ENCODE results near the gene HNRNPA3.
"Not testable (repeated sequence)": the region's sequence is repeated elsewhere in the genome, so short reads cannot be mapped to it uniquely, and the experiment has no call there.

The HNRNPA3 gene

GRCh38 chr2:177179227-177179626, 33.4 kb upstream of the HNRNPA3 start:
- Histone ChIP-seq H3K4me3 (ENCODE audit: control insufficient read depth in 1 of 7, extremely low read depth in 1 of 7, insufficient read depth in 4 of 7, low read depth in 2 of 7, low read length in 6 of 7) (no peak overlapping the region), H3K27me3 (replicated peaks in 2 of 5; ENCODE audit: control insufficient read depth in 4 of 5, insufficient read depth in 5 of 5, low read length in 4 of 5) (no peaks in the 10 kb centered on the region), H3K36me3 (ENCODE audit: control insufficient read depth in 4 of 4, insufficient read depth in 4 of 4, low read length in 3 of 4) (no peaks in the 10 kb centered on the region), H3K9me3 (ENCODE audit: control extremely low read depth in 1 of 5, control insufficient read depth in 4 of 5, insufficient read depth in 2 of 5, low read depth in 1 of 5, low read length in 4 of 5) (no peaks in the 10 kb centered on the region), H3K27ac (ENCODE audit: insufficient read depth in 1 of 2, low read depth in 1 of 2, low read length in 2 of 2, poor library complexity in 1 of 2, severe bottlenecking in 2 of 2) (no peak overlapping the region), H3K4me1 (ENCODE audit: control extremely low read depth in 1 of 4, control insufficient read depth in 4 of 4, insufficient read depth in 4 of 4, low read length in 3 of 4) (no peaks in the 10 kb centered on the region)
- no peak for DNase-seq
- WGBS (ENCODE audit: insufficient coverage) = no CpG with 5 or more reads among the region's 2 CpGs
- CTCF ChIA-PET = no interaction called here
- POLR2A ChIA-PET = no interaction called here

- CTCF ChIA-PET; H3K4me3 ChIP-seq (ENCODE audit: control insufficient read depth in 1 of 7, extremely low read depth in 1 of 7, insufficient read depth in 4 of 7, low read depth in 2 of 7, low read length in 6 of 7); POLR2A ChIA-PET; H3K9me3 ChIP-seq (ENCODE audit: control extremely low read depth in 1 of 5, control insufficient read depth in 4 of 5, insufficient read depth in 2 of 5, low read depth in 1 of 5, low read length in 4 of 5); DNase-seq; H3K27me3 ChIP-seq (replicated peaks in 2 of 5; ENCODE audit: control insufficient read depth in 4 of 5, insufficient read depth in 5 of 5, low read length in 4 of 5); H3K36me3 ChIP-seq (ENCODE audit: control insufficient read depth in 4 of 4, insufficient read depth in 4 of 4, low read length in 3 of 4); H3K4me1 ChIP-seq (ENCODE audit: control extremely low read depth in 1 of 4, control insufficient read depth in 4 of 4, insufficient read depth in 4 of 4, low read length in 3 of 4); H3K27ac ChIP-seq (ENCODE audit: insufficient read depth in 1 of 2, low read depth in 1 of 2, low read length in 2 of 2, poor library complexity in 1 of 2, severe bottlenecking in 2 of 2): not testable (repeated sequence)
Observed at GRCh38 chr2:177179671-177180070, 32.9 kb upstream of the HNRNPA3 start.

GRCh38 chr2:177180269-177181000, 32.2 kb upstream of the HNRNPA3 start:
- H3K27me3 ChIP-seq (replicated peaks in 2 of 5; ENCODE audit: control insufficient read depth in 4 of 5, insufficient read depth in 5 of 5, low read length in 4 of 5) = no peaks in the 10 kb centered on the region
- no peak for DNase-seq
- no peak overlapping the region for H3K4me3 ChIP-seq (ENCODE audit: control insufficient read depth in 1 of 7, extremely low read depth in 1 of 7, insufficient read depth in 4 of 7, low read depth in 2 of 7, low read length in 6 of 7)
- ChIA-PET CTCF (interaction anchor here (1.0 to 1.1 kb wide), 2 partner anchors 15 to 186 kb away, joined by 3 to 4 read pairs; no protein-coding TSS in a partner anchor), POLR2A (no interaction called here)
- no peak overlapping the region for H3K27ac ChIP-seq (ENCODE audit: insufficient read depth in 1 of 2, low read depth in 1 of 2, low read length in 2 of 2, poor library complexity in 1 of 2, severe bottlenecking in 2 of 2)
- no peaks in the 10 kb centered on the region for H3K4me1 ChIP-seq (ENCODE audit: control extremely low read depth in 1 of 4, control insufficient read depth in 4 of 4, insufficient read depth in 4 of 4, low read length in 3 of 4)
- no peaks in the 10 kb centered on the region for H3K36me3 ChIP-seq (ENCODE audit: control insufficient read depth in 4 of 4, insufficient read depth in 4 of 4, low read length in 3 of 4)
- no peaks in the 10 kb centered on the region for H3K9me3 ChIP-seq (ENCODE audit: control extremely low read depth in 1 of 5, control insufficient read depth in 4 of 5, insufficient read depth in 2 of 5, low read depth in 1 of 5, low read length in 4 of 5)
- no CpG with 5 or more reads among the region's 5 CpGs for WGBS (ENCODE audit: insufficient coverage)

- CTCF ChIA-PET = interaction anchor here (1.0 to 3.2 kb wide), 4 partner anchors 10 to 19 kb away, joined by 3 to 14 read pairs (median 8); no protein-coding TSS in a partner anchor
- Histone ChIP-seq H3K4me3 (ENCODE audit: control insufficient read depth in 1 of 7, extremely low read depth in 1 of 7, insufficient read depth in 4 of 7, low read depth in 2 of 7, low read length in 6 of 7) (no peak overlapping the region), H3K9me3 (ENCODE audit: control extremely low read depth in 1 of 5, control insufficient read depth in 4 of 5, insufficient read depth in 2 of 5, low read depth in 1 of 5, low read length in 4 of 5) (no peaks in the 10 kb centered on the region), H3K4me1 (ENCODE audit: control extremely low read depth in 1 of 4, control insufficient read depth in 4 of 4, insufficient read depth in 4 of 4, low read length in 3 of 4) (no peaks in the 10 kb centered on the region), H3K27ac (ENCODE audit: insufficient read depth in 1 of 2, low read depth in 1 of 2, low read length in 2 of 2, poor library complexity in 1 of 2, severe bottlenecking in 2 of 2) (no peak overlapping the region), H3K36me3 (ENCODE audit: control insufficient read depth in 4 of 4, insufficient read depth in 4 of 4, low read length in 3 of 4) (no peaks in the 10 kb centered on the region), H3K27me3 (replicated peaks in 2 of 5; ENCODE audit: control insufficient read depth in 4 of 5, insufficient read depth in 5 of 5, low read length in 4 of 5) (no peaks in the 10 kb centered on the region)
- no peak for DNase-seq
- POLR2A ChIA-PET = no interaction called here
Observed at GRCh38 chr2:177183860-177184259, 28.7 kb upstream of the HNRNPA3 start.

GRCh38 chr2:177184606-177185005, 28.0 kb upstream of the HNRNPA3 start:
- Histone ChIP-seq H3K36me3 (ENCODE audit: control insufficient read depth in 4 of 4, insufficient read depth in 4 of 4, low read length in 3 of 4) (no peaks in the 10 kb centered on the region), H3K27ac (ENCODE audit: insufficient read depth in 1 of 2, low read depth in 1 of 2, low read length in 2 of 2, poor library complexity in 1 of 2, severe bottlenecking in 2 of 2) (no peak overlapping the region), H3K27me3 (replicated peaks in 2 of 5; ENCODE audit: control insufficient read depth in 4 of 5, insufficient read depth in 5 of 5, low read length in 4 of 5) (no peaks in the 10 kb centered on the region), H3K4me1 (ENCODE audit: control extremely low read depth in 1 of 4, control insufficient read depth in 4 of 4, insufficient read depth in 4 of 4, low read length in 3 of 4) (no peaks in the 10 kb centered on the region), H3K4me3 (ENCODE audit: control insufficient read depth in 1 of 7, extremely low read depth in 1 of 7, insufficient read depth in 4 of 7, low read depth in 2 of 7, low read length in 6 of 7) (no peak overlapping the region), H3K9me3 (ENCODE audit: control extremely low read depth in 1 of 5, control insufficient read depth in 4 of 5, insufficient read depth in 2 of 5, low read depth in 1 of 5, low read length in 4 of 5) (no peaks in the 10 kb centered on the region)
- ChIA-PET POLR2A (interaction anchor here (0.6 kb wide), 1 partner anchor 23 kb away, joined by 3 read pairs; no protein-coding TSS in a partner anchor), CTCF (interaction anchor here (1.0 to 3.2 kb wide), 3 partner anchors 9 to 20 kb away, joined by 3 to 14 read pairs (median 12); no protein-coding TSS in a partner anchor)
- no CpG with 5 or more reads among the region's 1 CpG for WGBS (ENCODE audit: insufficient coverage)
- no peak for DNase-seq

- H3K4me3 ChIP-seq (ENCODE audit: control insufficient read depth in 1 of 7, extremely low read depth in 1 of 7, insufficient read depth in 4 of 7, low read depth in 2 of 7, low read length in 6 of 7); H3K9me3 ChIP-seq (ENCODE audit: control extremely low read depth in 1 of 5, control insufficient read depth in 4 of 5, insufficient read depth in 2 of 5, low read depth in 1 of 5, low read length in 4 of 5); H3K27me3 ChIP-seq (replicated peaks in 2 of 5; ENCODE audit: control insufficient read depth in 4 of 5, insufficient read depth in 5 of 5, low read length in 4 of 5); H3K36me3 ChIP-seq (ENCODE audit: control insufficient read depth in 4 of 4, insufficient read depth in 4 of 4, low read length in 3 of 4); DNase-seq; H3K27ac ChIP-seq (ENCODE audit: insufficient read depth in 1 of 2, low read depth in 1 of 2, low read length in 2 of 2, poor library complexity in 1 of 2, severe bottlenecking in 2 of 2); POLR2A ChIA-PET; H3K4me1 ChIP-seq (ENCODE audit: control extremely low read depth in 1 of 4, control insufficient read depth in 4 of 4, insufficient read depth in 4 of 4, low read length in 3 of 4): not testable (repeated sequence)
- WGBS (ENCODE audit: insufficient coverage) = 100% methylated on average over 5 of the region's 7 CpGs
- CTCF ChIA-PET = interaction anchor here (1.3 to 3.2 kb wide), 3 partner anchors 8 to 22 kb away, joined by 3 to 12 read pairs (median 5); no protein-coding TSS in a partner anchor
Observed at GRCh38 chr2:177186038-177186437, 26.6 kb upstream of the HNRNPA3 start.

- DNase-seq = no peak
- Histone ChIP-seq H3K4me1 (ENCODE audit: control extremely low read depth in 1 of 4, control insufficient read depth in 4 of 4, insufficient read depth in 4 of 4, low read length in 3 of 4) (no peaks in the 10 kb centered on the region), H3K27me3 (replicated peaks in 2 of 5; ENCODE audit: control insufficient read depth in 4 of 5, insufficient read depth in 5 of 5, low read length in 4 of 5) (no peaks in the 10 kb centered on the region), H3K36me3 (ENCODE audit: control insufficient read depth in 4 of 4, insufficient read depth in 4 of 4, low read length in 3 of 4) (no peaks in the 10 kb centered on the region), H3K27ac (ENCODE audit: insufficient read depth in 1 of 2, low read depth in 1 of 2, low read length in 2 of 2, poor library complexity in 1 of 2, severe bottlenecking in 2 of 2) (no peak overlapping the region), H3K9me3 (ENCODE audit: control extremely low read depth in 1 of 5, control insufficient read depth in 4 of 5, insufficient read depth in 2 of 5, low read depth in 1 of 5, low read length in 4 of 5) (no peaks in the 10 kb centered on the region), H3K4me3 (ENCODE audit: control insufficient read depth in 1 of 7, extremely low read depth in 1 of 7, insufficient read depth in 4 of 7, low read depth in 2 of 7, low read length in 6 of 7) (no peak overlapping the region)
- 72% methylated on average over 6 of the region's 8 CpGs for WGBS (ENCODE audit: insufficient coverage)
- ChIA-PET POLR2A (no interaction called here), CTCF (no interaction called here)
Observed at GRCh38 chr2:177187631-177188312, 24.8 kb upstream of the HNRNPA3 start.
